DOHH2 (cell line): Measurements from ENCODE around the gene ADGRG1.

Experiments
- H3F3A ChIP-seq: fragments of 200-600 bp; sonication (generic), shearing (Covaris generic); 2 replicates; pipeline ENCODE4 v1.6.0; 2016; ENCODE audit warnings: antibody characterized with exemption, mild to moderate bottlenecking; ENCODE audit not compliant: control insufficient read depth, insufficient read depth
- H3K27ac ChIP-seq: fragments of 200-600 bp; sonication (generic); 2 replicates; pipeline ENCODE4 v1.5.1; 2014; ENCODE audit warnings: low read depth, mild to moderate bottlenecking, low read length, moderate library complexity
- H3K27me3 ChIP-seq: fragments of 200-600 bp; sonication (generic); 2 replicates; pipeline ENCODE4 v1.6.1; 2014; ENCODE audit warnings: mild to moderate bottlenecking, low read length, mixed read lengths; ENCODE audit not compliant: control insufficient read depth
- H3K36me3 ChIP-seq: fragments of 200-600 bp; sonication (generic); 2 replicates; pipeline ENCODE4 v1.6.1; 2014; ENCODE audit warnings: mild to moderate bottlenecking, low read length, moderate library complexity, mixed read lengths; ENCODE audit not compliant: control insufficient read depth
- H3K4me1 ChIP-seq: fragments of 200-600 bp; sonication (generic); 2 replicates; pipeline ENCODE4 v1.6.1; 2014; ENCODE audit warnings: mild to moderate bottlenecking, low read length, mixed read lengths; ENCODE audit not compliant: control insufficient read depth
- H3K4me2 ChIP-seq: fragments of 200-600 bp; sonication (generic); 2 replicates; pipeline ENCODE4 v1.6.0; 2014; ENCODE audit warnings: mild to moderate bottlenecking, low read length, moderate library complexity
- H3K4me3 ChIP-seq: fragments of 200-600 bp; sonication (generic); 2 replicates; pipeline ENCODE4 v1.5.1; 2014; ENCODE audit warnings: mild to moderate bottlenecking, low read length, mixed read lengths
- H3K79me2 ChIP-seq: fragments of 200-600 bp; sonication (generic); 2 replicates; pipeline ENCODE4 v1.6.1; 2014; ENCODE audit warnings: mild to moderate bottlenecking, low read length, mixed read lengths; ENCODE audit not compliant: control insufficient read depth
- H3K9me2 ChIP-seq: fragments of 200-600 bp; sonication (generic); replicated peaks from 2 replicates; pipeline ENCODE4 v1.6.1; 2014; ENCODE audit warnings: mild to moderate bottlenecking, low read length, mixed read lengths; ENCODE audit not compliant: control insufficient read depth
- H3K9me3 ChIP-seq: fragments of 200-600 bp; sonication (generic); 2 replicates; pipeline ENCODE4 v1.6.1; 2014; ENCODE audit warnings: antibody characterized with exemption, low read length, mixed read lengths; ENCODE audit not compliant: control insufficient read depth, insufficient read depth
- H4K20me1 ChIP-seq: fragments of 200-600 bp; sonication (generic); 2 replicates; pipeline ENCODE4 v1.6.0; 2014; ENCODE audit warnings: low read depth, mild to moderate bottlenecking, antibody characterized with exemption, low read length, moderate library complexity; ENCODE audit not compliant: control insufficient read depth, insufficient read depth
- EZH2phosphoT487 ChIP-seq: fragments of 200-600 bp; sonication (generic); IDR thresholded peaks from 2 replicates; pipeline ENCODE4 v1.6.1; 2017; ENCODE audit warnings: borderline replicate concordance, mild to moderate bottlenecking, antibody characterized with exemption, low read length, moderate library complexity, mixed read lengths
- TF ChIP-seq, protein P1 (sequence below): fragments of 200-600 bp; sonication (generic); IDR thresholded peaks from one replicate; pipeline ENCODE4 v1.5.1; 2014; ENCODE audit warnings: antibody characterized with exemption, mild to moderate bottlenecking, low read depth, low read length; ENCODE audit not compliant: poor library complexity, severe bottlenecking

ADGRG1 gene

DNA sequence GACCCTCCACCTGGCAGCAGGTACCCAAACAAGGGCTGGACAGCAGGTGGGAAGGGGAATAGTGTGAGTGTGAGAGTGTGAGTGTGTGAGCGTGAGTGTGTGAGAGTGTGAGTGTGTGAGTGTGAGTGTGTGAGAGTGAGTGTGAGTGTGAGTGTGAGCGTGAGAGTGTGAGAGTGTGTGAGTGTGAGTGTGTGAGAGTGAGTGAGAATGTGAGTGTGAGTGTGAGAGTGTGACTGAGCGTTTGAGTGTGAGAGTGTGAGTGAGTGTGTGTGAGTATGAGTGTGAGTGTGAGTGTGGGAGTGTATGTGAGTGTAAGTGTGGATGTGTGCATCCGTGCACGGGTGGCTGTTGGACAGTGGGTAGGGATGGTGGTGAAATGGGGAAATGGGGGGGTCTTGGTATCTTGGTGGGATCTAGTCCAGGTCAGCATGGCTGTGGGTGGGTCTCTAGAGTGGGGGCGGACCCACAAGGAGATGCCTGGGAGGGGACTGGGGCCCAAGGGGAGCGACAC lies 408 bp downstream of the ADGRG1 start:
- H3K4me1 ChIP-seq, result no peaks in the 10 kb centered on the region
- no peaks in the 10 kb centered on the region for H3K9me2 ChIP-seq
- H3K9me3 ChIP-seq, result no peaks in the 10 kb centered on the region
- H3K36me3 ChIP-seq, result no peaks in the 10 kb centered on the region
- H3K27me3 ChIP-seq, result peaks cover 31% of the 10 kb centered on the region
- no peaks in the 10 kb centered on the region for H3F3A ChIP-seq
- H3K79me2 ChIP-seq, result no peaks in the 10 kb centered on the region
- no peak overlapping the region for H3K4me2 ChIP-seq
- H3K4me3 ChIP-seq, result no peak overlapping the region
- TF ChIP-seq EZH2phosphoT487, result no peak
- TF ChIP-seq, protein P1, sequence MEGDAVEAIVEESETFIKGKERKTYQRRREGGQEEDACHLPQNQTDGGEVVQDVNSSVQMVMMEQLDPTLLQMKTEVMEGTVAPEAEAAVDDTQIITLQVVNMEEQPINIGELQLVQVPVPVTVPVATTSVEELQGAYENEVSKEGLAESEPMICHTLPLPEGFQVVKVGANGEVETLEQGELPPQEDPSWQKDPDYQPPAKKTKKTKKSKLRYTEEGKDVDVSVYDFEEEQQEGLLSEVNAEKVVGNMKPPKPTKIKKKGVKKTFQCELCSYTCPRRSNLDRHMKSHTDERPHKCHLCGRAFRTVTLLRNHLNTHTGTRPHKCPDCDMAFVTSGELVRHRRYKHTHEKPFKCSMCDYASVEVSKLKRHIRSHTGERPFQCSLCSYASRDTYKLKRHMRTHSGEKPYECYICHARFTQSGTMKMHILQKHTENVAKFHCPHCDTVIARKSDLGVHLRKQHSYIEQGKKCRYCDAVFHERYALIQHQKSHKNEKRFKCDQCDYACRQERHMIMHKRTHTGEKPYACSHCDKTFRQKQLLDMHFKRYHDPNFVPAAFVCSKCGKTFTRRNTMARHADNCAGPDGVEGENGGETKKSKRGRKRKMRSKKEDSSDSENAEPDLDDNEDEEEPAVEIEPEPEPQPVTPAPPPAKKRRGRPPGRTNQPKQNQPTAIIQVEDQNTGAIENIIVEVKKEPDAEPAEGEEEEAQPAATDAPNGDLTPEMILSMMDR, result no peak
- no peak overlapping the region for H3K27ac ChIP-seq
- H4K20me1 ChIP-seq, result no peaks in the 10 kb centered on the region

GRCh38 chr16:57629516-57630406 lies 1.3 kb downstream of the ADGRG1 start:
- Histone ChIP-seq H3K4me2 (no peak overlapping the region), H4K20me1 (no peaks in the 10 kb centered on the region), H3K9me3 (no peaks in the 10 kb centered on the region), H3K27ac (no peak overlapping the region), H3K4me1 (no peaks in the 10 kb centered on the region), H3K79me2 (no peaks in the 10 kb centered on the region), H3K9me2 (no peaks in the 10 kb centered on the region), H3K36me3 (no peaks in the 10 kb centered on the region), H3F3A (no peaks in the 10 kb centered on the region), H3K27me3 (peaks cover 35% of the 10 kb centered on the region), H3K4me3 (no peak overlapping the region)
- TF ChIP-seq, protein P1, result no peak
- TF ChIP-seq EZH2phosphoT487, result no peak

DNA sequence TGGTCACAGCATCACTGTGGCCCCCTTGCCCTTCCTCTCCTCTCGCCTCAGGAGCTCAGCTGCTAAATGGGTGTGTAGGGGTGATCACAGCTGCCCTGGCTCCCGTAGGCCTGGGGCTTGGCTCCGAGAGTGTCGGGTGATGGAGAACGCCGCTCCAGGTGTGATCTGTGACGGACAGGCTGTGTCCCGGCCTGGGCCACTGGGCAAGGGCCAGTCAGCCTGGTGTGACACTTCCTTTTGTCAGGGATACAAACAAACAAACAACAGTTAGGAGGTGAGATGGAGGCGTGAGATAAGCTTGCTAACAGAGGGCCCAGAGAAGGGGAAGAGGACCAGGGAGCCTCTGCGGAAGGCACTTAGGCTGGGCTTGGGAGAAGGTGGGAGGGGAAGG lies 2.0 kb downstream of the ADGRG1 start:
- Histone ChIP-seq H3K4me1 (no peaks in the 10 kb centered on the region), H3K9me3 (no peaks in the 10 kb centered on the region), H3K27me3 (peaks cover 38% of the 10 kb centered on the region), H3K27ac (no peak overlapping the region), H4K20me1 (no peaks in the 10 kb centered on the region), H3K4me3 (no peak overlapping the region), H3K79me2 (no peaks in the 10 kb centered on the region), H3K9me2 (no peaks in the 10 kb centered on the region), H3K4me2 (no peak overlapping the region), H3K36me3 (no peaks in the 10 kb centered on the region), H3F3A (no peaks in the 10 kb centered on the region)
- TF ChIP-seq, protein P1, result no peak
- no peak for TF ChIP-seq EZH2phosphoT487
